Upper lobe of right lung (tissue), 1 donor: Measurements from ENCODE around the gene ZNF521. TPM values are rescaled to one million over a fixed set of nuclear protein-coding genes. Genes with fewer than 3 reads are reported as not detected.

Experiments
- ATAC-seq: fragments of 200-7000 bp; cut with Tn5 transposase; one replicate; pipeline ENCODE4 v1.9.1; 2020; ENCODE audit warnings: mild to moderate bottlenecking, moderate library complexity
- DNase-seq: peaks from one replicate; pipeline ENCODE4 v3.0.0-alpha.2; 2020
- H3K27ac ChIP-seq: fragments of 200-600 bp; one replicate; pipeline ENCODE4 v1.8.0; 2022
- H3K27me3 ChIP-seq: fragments of 200-600 bp; one replicate; pipeline ENCODE4 v1.8.0; 2022; ENCODE audit warnings: mild to moderate bottlenecking
- H3K36me3 ChIP-seq: fragments of 200-600 bp; one replicate; pipeline ENCODE4 v1.8.0; 2022
- H3K4me1 ChIP-seq: fragments of 200-600 bp; one replicate; pipeline ENCODE4 v1.8.0; 2022
- H3K4me3 ChIP-seq: fragments of 200-600 bp; one replicate; pipeline ENCODE4 v1.8.0; 2022; ENCODE audit warnings: mild to moderate bottlenecking
- H3K9me3 ChIP-seq: fragments of 200-600 bp; one replicate; pipeline ENCODE4 v1.8.0; 2022
- intact Hi-C: fragments of 100-400 bp; cut with DNase I; formaldehyde crosslinking; loops from one replicate; pipeline ENCODE4 v1.11.0; 2022
- total RNA-seq: library from RNA; stranded (reverse); fragmentation: NEBNext Ultra II Directional; extraction: Animal tissue kit (Norgen Biotek cat#: 25700); gene quantifications from one replicate; pipeline ENCODE4 v1.2.1, GENCODE V29; 2021
- TF ChIP-seq, protein P1 (sequence below): fragments of 200-600 bp; IDR thresholded peaks from one replicate; pipeline ENCODE4 v1.8.0; 2022; ENCODE audit warnings: antibody characterized with exemption
- donor health status: DM: no; HTN: yes; CAD: no; lungs with severe emphysema.

Gene ZNF521
- total RNA-seq, 1 donor from 2014 or later, result 25.0 TPM

DNA sequence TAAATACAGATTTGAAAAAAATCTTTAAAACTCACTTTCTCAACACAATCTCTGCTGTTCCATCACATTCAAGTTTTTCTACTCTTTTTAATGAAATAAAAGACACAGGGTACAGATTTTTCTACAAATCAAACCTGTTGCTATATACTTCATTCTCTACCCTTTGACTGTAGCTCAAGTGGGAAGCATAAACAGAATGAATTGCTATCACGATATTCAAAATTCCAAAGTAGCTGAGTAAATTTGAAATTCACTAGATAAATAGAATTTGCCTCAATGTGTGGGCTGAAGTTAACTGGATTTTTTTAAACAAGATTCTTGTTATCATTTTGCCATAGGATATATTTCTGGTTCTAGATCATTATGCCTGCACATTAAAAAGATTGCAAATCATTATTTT lies 185.9 kb downstream of the ZNF521 start:
- Histone ChIP-seq H3K4me3 (no peak overlapping the region), H3K27me3 (no peaks in the 10 kb centered on the region), H3K4me1 (peaks cover 7% of the 10 kb centered on the region), H3K36me3 (no peaks in the 10 kb centered on the region), H3K27ac (no peak overlapping the region), H3K9me3 (no peaks in the 10 kb centered on the region)
- ATAC-seq (no peak), DNase-seq (no peak)
- intact Hi-C loops, result no loop called here
- TF ChIP-seq, protein P1, sequence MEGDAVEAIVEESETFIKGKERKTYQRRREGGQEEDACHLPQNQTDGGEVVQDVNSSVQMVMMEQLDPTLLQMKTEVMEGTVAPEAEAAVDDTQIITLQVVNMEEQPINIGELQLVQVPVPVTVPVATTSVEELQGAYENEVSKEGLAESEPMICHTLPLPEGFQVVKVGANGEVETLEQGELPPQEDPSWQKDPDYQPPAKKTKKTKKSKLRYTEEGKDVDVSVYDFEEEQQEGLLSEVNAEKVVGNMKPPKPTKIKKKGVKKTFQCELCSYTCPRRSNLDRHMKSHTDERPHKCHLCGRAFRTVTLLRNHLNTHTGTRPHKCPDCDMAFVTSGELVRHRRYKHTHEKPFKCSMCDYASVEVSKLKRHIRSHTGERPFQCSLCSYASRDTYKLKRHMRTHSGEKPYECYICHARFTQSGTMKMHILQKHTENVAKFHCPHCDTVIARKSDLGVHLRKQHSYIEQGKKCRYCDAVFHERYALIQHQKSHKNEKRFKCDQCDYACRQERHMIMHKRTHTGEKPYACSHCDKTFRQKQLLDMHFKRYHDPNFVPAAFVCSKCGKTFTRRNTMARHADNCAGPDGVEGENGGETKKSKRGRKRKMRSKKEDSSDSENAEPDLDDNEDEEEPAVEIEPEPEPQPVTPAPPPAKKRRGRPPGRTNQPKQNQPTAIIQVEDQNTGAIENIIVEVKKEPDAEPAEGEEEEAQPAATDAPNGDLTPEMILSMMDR, result no peak

DNA sequence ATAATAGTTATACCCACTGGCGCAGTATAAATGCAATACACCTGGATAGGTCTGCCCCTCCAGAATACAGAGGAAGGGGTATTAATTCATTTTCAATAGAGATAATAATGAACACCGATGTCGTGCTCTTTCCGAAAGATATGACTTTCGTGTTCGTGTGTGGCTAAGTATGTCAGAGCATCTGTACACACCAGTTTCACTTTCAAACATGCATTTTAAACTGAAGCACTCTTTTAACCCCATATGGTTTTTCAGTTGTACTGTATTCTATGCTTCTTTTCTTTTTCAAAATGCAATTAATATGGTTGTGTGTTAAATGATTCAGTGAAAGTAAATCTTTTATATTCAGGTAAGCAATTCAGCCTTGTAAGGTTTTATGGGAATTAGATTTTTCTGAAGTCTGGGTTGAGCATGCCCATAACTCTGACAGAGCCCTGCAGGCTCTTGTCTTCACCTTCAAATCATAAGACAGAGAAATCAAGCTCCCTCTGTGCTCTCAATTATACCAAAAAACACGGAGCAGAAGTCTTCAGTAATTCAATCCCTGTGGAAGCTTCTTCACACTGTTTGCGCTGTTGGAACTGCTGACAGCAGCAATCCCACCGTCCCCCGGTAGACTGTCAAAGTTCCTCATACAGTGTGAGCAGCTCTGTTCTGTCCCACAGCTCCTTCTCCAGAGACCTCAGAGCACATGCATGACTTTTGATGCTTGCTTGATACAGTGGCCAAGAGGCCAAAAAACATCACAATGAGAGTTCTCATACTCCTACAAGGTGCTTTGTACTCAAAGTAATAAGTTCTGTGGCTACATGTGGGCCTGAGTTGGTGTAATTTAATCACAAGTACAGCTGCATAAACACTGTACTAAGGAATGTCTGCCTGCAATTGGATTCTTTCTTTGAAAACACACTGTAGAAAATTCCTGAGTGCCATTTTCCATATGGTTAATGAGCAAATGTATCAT lies 186.8 kb downstream of the ZNF521 start:
- TF ChIP-seq, protein P1, result no peak
- Histone ChIP-seq H3K4me3 (peak overlapping the region; percentile 43), H3K27me3 (no peaks in the 10 kb centered on the region), H3K4me1 (peaks cover 7% of the 10 kb centered on the region), H3K36me3 (no peaks in the 10 kb centered on the region), H3K27ac (peak overlapping the region; percentile 56), H3K9me3 (no peaks in the 10 kb centered on the region)
- DNase-seq (no peak), ATAC-seq (peak; percentile 71)
- intact Hi-C loops, result no loop called here

DNA sequence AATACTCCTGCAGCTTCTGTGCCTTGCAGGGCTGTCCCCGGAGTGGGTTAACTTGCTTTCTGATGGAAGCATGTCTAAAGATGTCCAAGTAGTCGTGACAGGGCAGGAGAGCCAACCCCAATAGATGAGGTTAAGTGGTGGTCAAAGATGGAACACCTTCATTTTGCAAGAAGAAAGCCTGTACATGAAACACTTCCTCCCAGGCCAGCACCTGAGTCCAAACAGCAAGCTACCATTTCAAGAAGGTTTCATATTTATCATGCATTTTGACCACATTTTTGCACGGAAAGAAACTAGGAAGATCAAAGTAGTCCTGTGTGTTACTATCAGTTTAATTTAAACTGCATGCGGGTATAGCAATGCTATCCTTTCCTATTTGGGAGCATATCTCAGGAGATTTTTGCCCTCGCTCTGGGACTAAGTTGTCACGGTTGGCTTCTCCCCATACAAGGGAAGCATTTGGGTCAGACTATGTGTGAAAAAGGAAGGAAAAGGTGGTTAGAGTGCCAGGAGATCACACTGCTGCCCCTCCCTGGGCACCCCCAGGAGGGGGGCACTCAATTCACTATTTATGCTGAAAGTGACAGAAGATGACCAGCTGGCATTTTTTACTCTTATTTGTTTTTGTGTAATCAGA lies 187.6 kb downstream of the ZNF521 start:
- TF ChIP-seq, protein P1, result no peak
- peak overlapping the region; percentile 43 for H3K4me3 ChIP-seq
- ATAC-seq (no peak), DNase-seq (no peak)
- H3K36me3 ChIP-seq, result no peaks in the 10 kb centered on the region
- peak overlapping the region; percentile 56 for H3K27ac ChIP-seq
- no peaks in the 10 kb centered on the region for H3K9me3 ChIP-seq
- intact Hi-C loops, result no loop called here
- H3K27me3 ChIP-seq, result no peaks in the 10 kb centered on the region
- peaks cover 7% of the 10 kb centered on the region for H3K4me1 ChIP-seq

DNA sequence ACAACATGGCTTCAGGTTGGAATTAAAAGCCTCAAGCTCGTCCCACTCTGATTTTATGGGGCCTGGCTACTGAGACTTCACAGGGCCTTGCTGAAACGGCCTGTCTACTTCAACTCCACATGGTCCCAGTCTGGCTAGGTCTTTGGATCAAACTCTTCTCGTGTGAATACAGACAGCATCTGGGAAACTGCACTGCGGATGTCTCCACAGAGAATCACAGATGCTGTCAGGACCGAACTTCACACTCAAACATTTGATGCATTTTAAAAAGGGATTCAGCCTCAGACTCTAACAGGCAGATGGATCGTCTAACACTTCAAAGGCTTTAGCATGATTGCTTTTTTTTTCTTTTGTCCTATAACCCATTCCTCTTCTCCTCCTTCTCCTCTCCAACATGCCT lies 198.5 kb downstream of the ZNF521 start:
- no peak overlapping the region for H3K4me3 ChIP-seq
- no peaks in the 10 kb centered on the region for H3K9me3 ChIP-seq
- H3K36me3 ChIP-seq, result no peaks in the 10 kb centered on the region
- H3K27ac ChIP-seq, result no peak overlapping the region
- no peaks in the 10 kb centered on the region for H3K4me1 ChIP-seq
- intact Hi-C loops, result no loop called here
- no peak for DNase-seq
- TF ChIP-seq, protein P1, result no peak
- no peak for ATAC-seq
- H3K27me3 ChIP-seq, result no peaks in the 10 kb centered on the region

DNA sequence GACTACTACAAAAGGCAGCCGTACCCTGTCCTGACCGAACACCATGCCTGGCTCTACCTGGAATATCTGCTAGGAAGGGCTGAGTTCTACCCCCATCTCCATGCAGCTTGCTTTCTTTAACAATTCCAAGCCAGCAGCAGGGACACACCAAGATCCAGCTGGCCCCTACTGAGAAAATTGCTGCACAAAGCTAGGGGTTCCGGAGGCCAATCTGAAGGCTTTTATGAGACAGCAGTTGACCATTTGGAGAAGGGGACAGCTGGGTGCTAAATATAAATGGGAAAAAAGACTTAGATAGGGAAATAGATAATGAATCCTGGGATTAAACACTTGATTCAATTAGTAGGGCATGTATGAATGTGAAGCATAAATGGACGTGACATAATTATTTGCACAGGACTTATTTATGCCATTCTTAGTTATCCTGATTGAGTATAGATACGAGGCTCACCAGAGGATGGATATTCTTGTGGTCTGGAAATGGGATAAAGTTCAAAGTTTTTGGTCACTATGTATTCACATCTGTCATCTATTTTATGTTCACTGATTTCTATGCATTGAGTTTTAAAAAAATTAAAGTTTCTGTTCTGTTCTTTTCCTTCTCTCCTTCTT lies 204.0 kb downstream of the ZNF521 start:
- TF ChIP-seq, protein P1, result no peak
- Histone ChIP-seq H3K27me3 (no peaks in the 10 kb centered on the region), H3K4me1 (no peaks in the 10 kb centered on the region), H3K36me3 (no peaks in the 10 kb centered on the region), H3K4me3 (no peak overlapping the region), H3K27ac (no peak overlapping the region), H3K9me3 (no peaks in the 10 kb centered on the region)
- ATAC-seq, result no peak
- intact Hi-C loops, result no loop called here
- DNase-seq, result no peak
